ENCODE results near the gene LSAMP.

The LSAMP gene

GRCh38 chr3:115822579-115822978, 622.7 kb downstream of the LSAMP start:
- H3K9me3 ChIP-seq (ENCODE audit: insufficient read depth, low read length, severe bottlenecking) = no peaks in the 10 kb centered on the region
- ATAC-seq (ENCODE audit: insufficient read depth, low read depth) = no peak

GRCh38 chr3:115819785-115820384, 625.4 kb downstream of the LSAMP start:
- Histone ChIP-seq H3K27ac (ENCODE audit: low read length) (no peak overlapping the region), H3K4me3 (ENCODE audit: low read depth in 1 of 2, low read length in 2 of 2) (no peak overlapping the region), H4K20me1 (ENCODE audit: insufficient read depth, low read length) (no peaks in the 10 kb centered on the region), H3K36me3 (ENCODE audit: insufficient read depth, low read length) (no peaks in the 10 kb centered on the region), H3K4me1 (ENCODE audit: insufficient read depth, low read length) (no peaks in the 10 kb centered on the region), H3K27me3 (ENCODE audit: insufficient read depth, low read length, poor library complexity) (peaks cover 4% of the 10 kb centered on the region), H3K79me2 (ENCODE audit: insufficient read depth, low read length) (no peaks in the 10 kb centered on the region), H3K9ac (ENCODE audit: low read depth, low read length) (no peak overlapping the region), H2AFZ (ENCODE audit: low read depth, low read length) (no peak overlapping the region), H3K9me3 (ENCODE audit: insufficient read depth, low read length, severe bottlenecking) (no peaks in the 10 kb centered on the region), H3K4me2 (ENCODE audit: insufficient read depth, low read length) (no peak overlapping the region)
- TF ChIP-seq EZH2 (IDR thresholded peaks at IDR 0.05; ENCODE audit: borderline replicate concordance, low read depth, low read length, severe bottlenecking) (no peak), CTCF (IDR thresholded peaks at IDR 0.05; ENCODE audit: borderline replicate concordance, extremely low read depth, low read length, poor library complexity, severe bottlenecking) (peak; percentile 99)
- peak; percentile 75 for DNase-seq
- peak; percentile 96 for ATAC-seq (ENCODE audit: insufficient read depth, low read depth)

More at GRCh38 chr3:115822579-115822978, 622.7 kb downstream of the LSAMP start:
- Histone ChIP-seq H3K9ac (ENCODE audit: low read depth, low read length) (no peak overlapping the region), H3K36me3 (ENCODE audit: insufficient read depth, low read length) (no peaks in the 10 kb centered on the region), H3K79me2 (ENCODE audit: insufficient read depth, low read length) (no peaks in the 10 kb centered on the region), H3K4me2 (ENCODE audit: insufficient read depth, low read length) (no peak overlapping the region), H3K27me3 (ENCODE audit: insufficient read depth, low read length, poor library complexity) (peaks cover 4% of the 10 kb centered on the region), H4K20me1 (ENCODE audit: insufficient read depth, low read length) (no peaks in the 10 kb centered on the region), H3K4me1 (ENCODE audit: insufficient read depth, low read length) (no peaks in the 10 kb centered on the region), H3K27ac (ENCODE audit: low read length) (no peak overlapping the region), H3K4me3 (ENCODE audit: low read depth in 1 of 2, low read length in 2 of 2) (no peak overlapping the region), H2AFZ (ENCODE audit: low read depth, low read length) (no peak overlapping the region)
- no peak for DNase-seq
- no peak for TF ChIP-seq CTCF (IDR thresholded peaks at IDR 0.05; ENCODE audit: borderline replicate concordance, extremely low read depth, low read length, poor library complexity, severe bottlenecking)
- TF ChIP-seq EZH2 (IDR thresholded peaks at IDR 0.05; ENCODE audit: borderline replicate concordance, low read depth, low read length, severe bottlenecking) = no peak

- peak; percentile 77 for ATAC-seq (ENCODE audit: insufficient read depth, low read depth)
- DNase-seq = peak; percentile 66
Measured at GRCh38 chr3:115814778-115815380, 630.4 kb downstream of the LSAMP start.

More at GRCh38 chr3:115814778-115815380, 630.4 kb downstream of the LSAMP start:
- H3K9me3 ChIP-seq (ENCODE audit: insufficient read depth, low read length, severe bottlenecking) = no peaks in the 10 kb centered on the region
- H3K27ac ChIP-seq (ENCODE audit: low read length) = no peak overlapping the region
- H3K4me2 ChIP-seq (ENCODE audit: insufficient read depth, low read length) = no peak overlapping the region
- H3K27me3 ChIP-seq (ENCODE audit: insufficient read depth, low read length, poor library complexity) = peaks cover 9% of the 10 kb centered on the region
- H3K79me2 ChIP-seq (ENCODE audit: insufficient read depth, low read length) = no peaks in the 10 kb centered on the region
- peak; percentile 95 for TF ChIP-seq CTCF (IDR thresholded peaks at IDR 0.05; ENCODE audit: borderline replicate concordance, extremely low read depth, low read length, poor library complexity, severe bottlenecking)
- TF ChIP-seq EZH2 (IDR thresholded peaks at IDR 0.05; ENCODE audit: borderline replicate concordance, low read depth, low read length, severe bottlenecking) = no peak
- H3K9ac ChIP-seq (ENCODE audit: low read depth, low read length) = no peak overlapping the region
- H2AFZ ChIP-seq (ENCODE audit: low read depth, low read length) = no peak overlapping the region
- no peaks in the 10 kb centered on the region for H3K36me3 ChIP-seq (ENCODE audit: insufficient read depth, low read length)
- no peaks in the 10 kb centered on the region for H3K4me1 ChIP-seq (ENCODE audit: insufficient read depth, low read length)
- no peak overlapping the region for H3K4me3 ChIP-seq (ENCODE audit: low read depth in 1 of 2, low read length in 2 of 2)
- no peaks in the 10 kb centered on the region for H4K20me1 ChIP-seq (ENCODE audit: insufficient read depth, low read length)

Measured in DND-41 (cell line).